DOHH2 (cell line): ENCODE data around the gene MGMT.

Source experiments
- H3F3A ChIP-seq: fragments of 200-600 bp; sonication (generic), shearing (Covaris generic); 2 replicates; pipeline ENCODE4 v1.6.0; 2016; ENCODE audit warnings: antibody characterized with exemption, mild to moderate bottlenecking; ENCODE audit not compliant: control insufficient read depth, insufficient read depth
- H3K27ac ChIP-seq: fragments of 200-600 bp; sonication (generic); 2 replicates; pipeline ENCODE4 v1.5.1; 2014; ENCODE audit warnings: low read depth, mild to moderate bottlenecking, low read length, moderate library complexity
- H3K27me3 ChIP-seq: fragments of 200-600 bp; sonication (generic); 2 replicates; pipeline ENCODE4 v1.6.1; 2014; ENCODE audit warnings: mild to moderate bottlenecking, low read length, mixed read lengths; ENCODE audit not compliant: control insufficient read depth
- H3K36me3 ChIP-seq: fragments of 200-600 bp; sonication (generic); 2 replicates; pipeline ENCODE4 v1.6.1; 2014; ENCODE audit warnings: mild to moderate bottlenecking, low read length, moderate library complexity, mixed read lengths; ENCODE audit not compliant: control insufficient read depth
- H3K4me1 ChIP-seq: fragments of 200-600 bp; sonication (generic); 2 replicates; pipeline ENCODE4 v1.6.1; 2014; ENCODE audit warnings: mild to moderate bottlenecking, low read length, mixed read lengths; ENCODE audit not compliant: control insufficient read depth
- H3K4me2 ChIP-seq: fragments of 200-600 bp; sonication (generic); 2 replicates; pipeline ENCODE4 v1.6.0; 2014; ENCODE audit warnings: mild to moderate bottlenecking, low read length, moderate library complexity
- H3K4me3 ChIP-seq: fragments of 200-600 bp; sonication (generic); 2 replicates; pipeline ENCODE4 v1.5.1; 2014; ENCODE audit warnings: mild to moderate bottlenecking, low read length, mixed read lengths
- H3K79me2 ChIP-seq: fragments of 200-600 bp; sonication (generic); 2 replicates; pipeline ENCODE4 v1.6.1; 2014; ENCODE audit warnings: mild to moderate bottlenecking, low read length, mixed read lengths; ENCODE audit not compliant: control insufficient read depth
- H3K9me2 ChIP-seq: fragments of 200-600 bp; sonication (generic); replicated peaks from 2 replicates; pipeline ENCODE4 v1.6.1; 2014; ENCODE audit warnings: mild to moderate bottlenecking, low read length, mixed read lengths; ENCODE audit not compliant: control insufficient read depth
- H3K9me3 ChIP-seq: fragments of 200-600 bp; sonication (generic); 2 replicates; pipeline ENCODE4 v1.6.1; 2014; ENCODE audit warnings: antibody characterized with exemption, low read length, mixed read lengths; ENCODE audit not compliant: control insufficient read depth, insufficient read depth
- H4K20me1 ChIP-seq: fragments of 200-600 bp; sonication (generic); 2 replicates; pipeline ENCODE4 v1.6.0; 2014; ENCODE audit warnings: low read depth, mild to moderate bottlenecking, antibody characterized with exemption, low read length, moderate library complexity; ENCODE audit not compliant: control insufficient read depth, insufficient read depth
- EZH2phosphoT487 ChIP-seq: fragments of 200-600 bp; sonication (generic); IDR thresholded peaks from 2 replicates; pipeline ENCODE4 v1.6.1; 2017; ENCODE audit warnings: borderline replicate concordance, mild to moderate bottlenecking, antibody characterized with exemption, low read length, moderate library complexity, mixed read lengths
- TF ChIP-seq, protein P1 (sequence below): fragments of 200-600 bp; sonication (generic); IDR thresholded peaks from one replicate; pipeline ENCODE4 v1.5.1; 2014; ENCODE audit warnings: antibody characterized with exemption, mild to moderate bottlenecking, low read depth, low read length; ENCODE audit not compliant: poor library complexity, severe bottlenecking

The MGMT gene

DNA sequence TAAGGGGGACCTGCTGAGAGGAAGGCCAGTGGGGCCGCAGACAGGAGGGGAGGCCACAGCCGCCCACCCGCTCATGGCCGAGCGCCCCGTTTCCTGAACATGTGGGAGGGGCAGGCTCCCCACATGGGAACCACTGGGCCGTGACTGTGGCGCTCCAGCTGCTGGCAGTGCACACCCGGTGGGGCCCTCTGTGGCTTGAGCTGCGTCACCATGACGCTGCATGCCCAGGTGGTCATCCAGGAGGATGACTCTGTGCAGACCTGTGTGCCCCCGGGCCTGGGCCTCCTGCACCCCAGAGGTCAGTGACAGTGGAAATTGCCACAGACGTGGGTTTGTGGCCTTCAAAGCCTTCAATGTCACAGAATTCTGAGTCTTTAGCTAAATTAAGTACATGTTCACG, 85.1 kb downstream of the MGMT start:
- no peak overlapping the region for H3K27ac ChIP-seq
- no peaks in the 10 kb centered on the region for H3K27me3 ChIP-seq
- no peaks in the 10 kb centered on the region for H3K79me2 ChIP-seq
- H3K36me3 ChIP-seq, result no peaks in the 10 kb centered on the region
- TF ChIP-seq, protein P1, sequence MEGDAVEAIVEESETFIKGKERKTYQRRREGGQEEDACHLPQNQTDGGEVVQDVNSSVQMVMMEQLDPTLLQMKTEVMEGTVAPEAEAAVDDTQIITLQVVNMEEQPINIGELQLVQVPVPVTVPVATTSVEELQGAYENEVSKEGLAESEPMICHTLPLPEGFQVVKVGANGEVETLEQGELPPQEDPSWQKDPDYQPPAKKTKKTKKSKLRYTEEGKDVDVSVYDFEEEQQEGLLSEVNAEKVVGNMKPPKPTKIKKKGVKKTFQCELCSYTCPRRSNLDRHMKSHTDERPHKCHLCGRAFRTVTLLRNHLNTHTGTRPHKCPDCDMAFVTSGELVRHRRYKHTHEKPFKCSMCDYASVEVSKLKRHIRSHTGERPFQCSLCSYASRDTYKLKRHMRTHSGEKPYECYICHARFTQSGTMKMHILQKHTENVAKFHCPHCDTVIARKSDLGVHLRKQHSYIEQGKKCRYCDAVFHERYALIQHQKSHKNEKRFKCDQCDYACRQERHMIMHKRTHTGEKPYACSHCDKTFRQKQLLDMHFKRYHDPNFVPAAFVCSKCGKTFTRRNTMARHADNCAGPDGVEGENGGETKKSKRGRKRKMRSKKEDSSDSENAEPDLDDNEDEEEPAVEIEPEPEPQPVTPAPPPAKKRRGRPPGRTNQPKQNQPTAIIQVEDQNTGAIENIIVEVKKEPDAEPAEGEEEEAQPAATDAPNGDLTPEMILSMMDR, result no peak
- no peaks in the 10 kb centered on the region for H4K20me1 ChIP-seq
- peak overlapping the region; percentile 17; the same call in 1 of the 2 replicates for H3K4me3 ChIP-seq
- H3K9me3 ChIP-seq, result no peaks in the 10 kb centered on the region
- no peaks in the 10 kb centered on the region for H3K9me2 ChIP-seq
- H3K4me2 ChIP-seq, result peak overlapping the region; percentile 8; the same call in 1 of the 2 replicates
- no peaks in the 10 kb centered on the region for H3F3A ChIP-seq
- peaks cover 15% of the 10 kb centered on the region for H3K4me1 ChIP-seq

DNA sequence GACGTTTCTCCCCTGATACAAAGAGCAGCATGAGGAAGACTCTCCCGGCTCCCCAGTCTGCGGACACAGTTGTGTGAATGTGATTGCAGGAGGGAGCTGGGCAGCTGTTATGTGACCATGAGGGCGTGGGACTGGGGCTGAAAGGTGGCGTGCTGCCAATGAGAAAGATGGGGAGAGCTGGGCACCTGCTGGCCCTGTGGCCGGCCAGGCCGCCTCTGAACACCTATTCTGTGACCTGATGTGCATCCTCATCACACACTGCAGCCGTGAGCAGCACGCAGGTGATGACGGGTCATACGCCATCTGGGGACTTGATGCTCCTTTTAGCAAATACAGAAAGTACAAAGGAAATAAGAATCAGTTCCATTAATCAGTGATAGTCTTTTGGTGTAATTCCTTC, 86.9 kb downstream of the MGMT start:
- Histone ChIP-seq H3K4me3 (no peak overlapping the region), H3K9me3 (no peaks in the 10 kb centered on the region), H3K79me2 (no peaks in the 10 kb centered on the region), H3K9me2 (no peaks in the 10 kb centered on the region), H3K27ac (no peak overlapping the region), H3K36me3 (no peaks in the 10 kb centered on the region), H3K27me3 (no peaks in the 10 kb centered on the region), H3K4me1 (peaks cover 15% of the 10 kb centered on the region), H3K4me2 (no peak overlapping the region), H4K20me1 (no peaks in the 10 kb centered on the region), H3F3A (no peaks in the 10 kb centered on the region)
- TF ChIP-seq EZH2phosphoT487, result no peak
- TF ChIP-seq, protein P1, result no peak

DNA sequence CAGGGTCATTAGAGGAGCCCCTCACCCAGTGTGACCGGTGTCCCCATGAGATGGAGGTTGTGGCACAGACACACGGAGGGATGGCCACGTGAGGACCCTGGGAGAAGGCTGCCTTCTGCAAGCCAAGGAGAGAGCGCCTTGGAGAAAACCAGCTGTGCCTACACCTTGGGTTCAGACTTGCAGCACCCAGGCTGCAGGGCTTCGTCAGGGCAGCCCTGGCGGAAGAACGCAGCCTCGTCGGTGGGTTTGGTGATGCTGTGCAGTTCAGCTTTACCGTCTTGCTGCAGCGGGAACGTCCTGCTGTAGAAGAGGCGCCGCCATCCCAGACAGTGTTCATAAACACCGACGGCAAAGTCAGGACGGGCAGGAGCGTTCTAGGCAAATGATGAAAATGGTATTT, 89.3 kb downstream of the MGMT start:
- H3K27me3 ChIP-seq, result no peaks in the 10 kb centered on the region
- TF ChIP-seq EZH2phosphoT487, result no peak
- TF ChIP-seq, protein P1, result no peak
- H3K36me3 ChIP-seq, result no peaks in the 10 kb centered on the region
- no peaks in the 10 kb centered on the region for H3F3A ChIP-seq
- no peak overlapping the region for H3K4me3 ChIP-seq
- no peaks in the 10 kb centered on the region for H4K20me1 ChIP-seq
- H3K79me2 ChIP-seq, result no peaks in the 10 kb centered on the region
- H3K27ac ChIP-seq, result no peak overlapping the region
- H3K9me3 ChIP-seq, result no peaks in the 10 kb centered on the region
- H3K4me1 ChIP-seq, result peaks cover 15% of the 10 kb centered on the region
- no peaks in the 10 kb centered on the region for H3K9me2 ChIP-seq
- H3K4me2 ChIP-seq, result no peak overlapping the region

DNA sequence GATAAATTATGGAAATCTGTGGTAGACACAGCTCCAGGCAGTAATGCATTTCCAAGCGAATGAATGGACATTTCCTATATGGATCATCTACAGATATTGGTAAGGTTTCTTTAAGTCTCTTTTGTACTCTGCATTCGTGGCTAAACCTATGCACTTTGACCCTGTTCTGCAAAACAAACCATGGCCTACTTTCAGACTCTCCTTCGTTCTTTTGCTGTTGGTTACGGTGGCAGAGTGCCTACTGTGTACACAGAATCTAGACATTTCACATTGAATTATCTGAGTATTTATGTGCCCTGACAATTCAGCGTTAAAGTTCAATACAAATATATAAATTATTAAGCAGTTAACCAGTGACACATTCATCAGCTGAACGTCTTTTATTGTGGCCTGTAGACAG, 93.3 kb downstream of the MGMT start:
- Histone ChIP-seq H3K27ac (no peak overlapping the region), H3K9me3 (peaks cover 5% of the 10 kb centered on the region; the same call in 1 of the 2 replicates), H3K36me3 (no peaks in the 10 kb centered on the region), H3K4me2 (no peak overlapping the region), H3K27me3 (no peaks in the 10 kb centered on the region), H3K4me3 (no peak overlapping the region), H3K4me1 (no peaks in the 10 kb centered on the region), H4K20me1 (no peaks in the 10 kb centered on the region), H3K79me2 (no peaks in the 10 kb centered on the region), H3F3A (no peaks in the 10 kb centered on the region; the same call in 1 of the 2 replicates), H3K9me2 (no peaks in the 10 kb centered on the region)
- TF ChIP-seq, protein P1, result no peak
- TF ChIP-seq EZH2phosphoT487, result no peak
